Muscle layer of colon (tissue), 2 donors: ENCODE results near the gene TMEM52.

Experiments
- H3K27ac ChIP-seq: one replicate; pipeline ENCODE4 v1.7.0; 2013; ENCODE audit warnings: low read depth, mild to moderate bottlenecking, low read length, moderate library complexity
- H3K27me3 ChIP-seq, 2 donors: one replicate each; pipeline ENCODE4 v1.7.0; 2013; ENCODE audit warnings: low read length in 2 of 2, mild to moderate bottlenecking in 2 of 2; ENCODE audit not compliant: insufficient read depth in 2 of 2, control insufficient read depth in 1 of 2
- H3K36me3 ChIP-seq: one replicate; pipeline ENCODE4 v1.7.0; 2013; ENCODE audit warnings: mild to moderate bottlenecking, low read length; ENCODE audit not compliant: insufficient read depth
- H3K4me1 ChIP-seq: one replicate; pipeline ENCODE4 v1.7.0; 2013; ENCODE audit warnings: mild to moderate bottlenecking, low read length; ENCODE audit not compliant: insufficient read depth
- H3K4me3 ChIP-seq, 2 donors: one replicate each; pipeline ENCODE4 v1.7.0; 2013; ENCODE audit warnings: low read length in 2 of 2, low read depth in 1 of 2, mild to moderate bottlenecking in 1 of 2, moderate library complexity in 1 of 2
- H3K9ac ChIP-seq: one replicate; pipeline ENCODE4 v1.7.0; 2013; ENCODE audit warnings: low read length
- H3K9me3 ChIP-seq: one replicate; pipeline ENCODE4 v1.7.0; 2013; ENCODE audit warnings: mild to moderate bottlenecking, low read length
- donor health status: abdominal sarcoma.
- donor health status: Adenocarcinoma of cecum.

Gene TMEM52

GRCh38 chr1:1917304-1917976, 1.6 kb downstream of the TMEM52 start:
- Histone ChIP-seq H3K36me3 (no peaks in the 10 kb centered on the region), H3K27ac (no peak overlapping the region), H3K4me3 (no peak overlapping the region), H3K4me1 (peaks cover 9% of the 10 kb centered on the region), H3K27me3 (no peaks in the 10 kb centered on the region), H3K9ac (no peak overlapping the region), H3K9me3 (no peaks in the 10 kb centered on the region)

- H3K9me3 ChIP-seq = no peaks in the 10 kb centered on the region
- no peak overlapping the region for H3K27ac ChIP-seq
- H3K9ac ChIP-seq = no peak overlapping the region
- H3K4me1 ChIP-seq = peaks cover 9% of the 10 kb centered on the region
- no peaks in the 10 kb centered on the region for H3K36me3 ChIP-seq
- no peaks in the 10 kb centered on the region for H3K27me3 ChIP-seq
- H3K4me3 ChIP-seq = no peak overlapping the region
Measured at GRCh38 chr1:1916851-1917251, 2.2 kb downstream of the TMEM52 start.

GRCh38 chr1:1915911-1916840, 2.9 kb downstream of the TMEM52 start:
- Histone ChIP-seq H3K4me1 (peaks cover 9% of the 10 kb centered on the region), H3K9me3 (no peaks in the 10 kb centered on the region), H3K27me3 (no peaks in the 10 kb centered on the region), H3K4me3 (no peak overlapping the region), H3K27ac (no peak overlapping the region), H3K36me3 (no peaks in the 10 kb centered on the region), H3K9ac (no peak overlapping the region)

- no peak within 1 kb of the TSS for H3K4me3 ChIP-seq
- no peaks in the 10 kb centered on the region for H3K36me3 ChIP-seq
- H3K4me1 ChIP-seq = peaks cover 9% of the 10 kb centered on the region
- no peaks in the 10 kb centered on the region for H3K9me3 ChIP-seq
- H3K9ac ChIP-seq = no peak within 1 kb of the TSS
- H3K27me3 ChIP-seq = no peaks in the 10 kb centered on the region
- no peak within 1 kb of the TSS for H3K27ac ChIP-seq
Measured at GRCh38 chr1:1914971-1915692, 3.9 kb downstream of the TMEM52 start, which contains the start of gene CALML6. TSS of gene CALML6 (plus strand) at chr1:1915260. CDS start at chr1:1915281, 21 bp downstream.

GRCh38 chr1:1914101-1914970, 4.7 kb downstream of the TMEM52 start:
- Histone ChIP-seq H3K27me3 (no peaks in the 10 kb centered on the region), H3K9me3 (no peaks in the 10 kb centered on the region), H3K4me1 (peaks cover 15% of the 10 kb centered on the region), H3K9ac (no peak overlapping the region), H3K36me3 (no peaks in the 10 kb centered on the region), H3K4me3 (no peak overlapping the region), H3K27ac (no peak overlapping the region)

GRCh38 chr1:1911350-1912041, 7.6 kb downstream of the TMEM52 start:
- Histone ChIP-seq H3K27ac (no peak overlapping the region), H3K9ac (no peak overlapping the region), H3K9me3 (no peaks in the 10 kb centered on the region), H3K4me3 (no peak overlapping the region), H3K36me3 (no peaks in the 10 kb centered on the region), H3K27me3 (no peaks in the 10 kb centered on the region), H3K4me1 (peaks cover 12% of the 10 kb centered on the region)

- H3K4me1 ChIP-seq = peaks cover 12% of the 10 kb centered on the region
- no peak overlapping the region for H3K27ac ChIP-seq
- no peak overlapping the region for H3K4me3 ChIP-seq
- H3K27me3 ChIP-seq = no peaks in the 10 kb centered on the region
- no peaks in the 10 kb centered on the region for H3K9me3 ChIP-seq
- H3K9ac ChIP-seq = no peak overlapping the region
- H3K36me3 ChIP-seq = no peaks in the 10 kb centered on the region
Measured at GRCh38 chr1:1910651-1911331, 8.3 kb downstream of the TMEM52 start.

- Histone ChIP-seq H3K9me3 (no peaks in the 10 kb centered on the region), H3K9ac (no peak overlapping the region), H3K27ac (peak overlapping the region; percentile 14), H3K4me3 (peak overlapping the region in 1 of 2 donors; percentile 49), H3K27me3 (no peaks in the 10 kb centered on the region), H3K36me3 (no peaks in the 10 kb centered on the region), H3K4me1 (peaks cover 12% of the 10 kb centered on the region)
Measured at GRCh38 chr1:1910033-1910465, 9.0 kb downstream of the TMEM52 start.

GRCh38 chr1:1908506-1908791, 10.6 kb downstream of the TMEM52 start:
- Histone ChIP-seq H3K27me3 (no peaks in the 10 kb centered on the region), H3K4me3 (peak overlapping the region; percentile 38 to 58), H3K36me3 (no peaks in the 10 kb centered on the region), H3K9me3 (no peaks in the 10 kb centered on the region), H3K9ac (peak overlapping the region; percentile 49), H3K4me1 (peaks cover 12% of the 10 kb centered on the region), H3K27ac (peak overlapping the region; percentile 73)

- no peaks in the 10 kb centered on the region for H3K27me3 ChIP-seq
Measured at GRCh38 chr1:1907098-1907736, 11.9 kb downstream of the TMEM52 start.

More at GRCh38 chr1:1907098-1907736, 11.9 kb downstream of the TMEM52 start:
- no peaks in the 10 kb centered on the region for H3K36me3 ChIP-seq
- no peaks in the 10 kb centered on the region for H3K9me3 ChIP-seq
- no peak overlapping the region for H3K9ac ChIP-seq
- no peak overlapping the region for H3K27ac ChIP-seq
- peaks cover 12% of the 10 kb centered on the region for H3K4me1 ChIP-seq
- no peak overlapping the region for H3K4me3 ChIP-seq
